Cardiac muscle cell (in vitro differentiated cells and primary cell): Measurements from ENCODE around the gene MYO1F. TPM values are rescaled to one million over a fixed set of nuclear protein-coding genes. Genes with fewer than 3 reads are reported as not detected.

Experiments
- DNase-seq, 2 donors: peaks; one replicate each; pipeline versions ENCODE4 v3.0.0 to v3.0.0-alpha.2; 2010 to 2017; ENCODE audit warnings: low read depth in 1 of 2, low spot score in 1 of 2
- H3K27ac ChIP-seq: fragments of 200-600 bp; sonication (generic); 2 replicates; pipeline ENCODE4 v1.5.1; 2016
- H3K27me3 ChIP-seq: fragments of 200-600 bp; sonication (generic); 2 replicates; pipeline ENCODE4 v1.6.0; 2016; ENCODE audit warnings: control low read depth
- H3K36me3 ChIP-seq: fragments of 200-600 bp; sonication (generic); 2 replicates; pipeline ENCODE4 v1.5.1; 2016; ENCODE audit warnings: control low read depth
- H3K4me1 ChIP-seq: fragments of 200-600 bp; sonication (generic); 2 replicates; pipeline ENCODE4 v1.8.1; 2017; ENCODE audit warnings: low read depth, mild to moderate bottlenecking, mixed run types
- H3K4me3 ChIP-seq: fragments of 200-600 bp; sonication (generic); 2 replicates; pipeline ENCODE4 v1.5.1; 2016; ENCODE audit warnings: mild to moderate bottlenecking
- H3K9me3 ChIP-seq: fragments of 200-600 bp; sonication (generic); 2 replicates; pipeline ENCODE4 v1.5.1; 2017; ENCODE audit warnings: low read depth, mild to moderate bottlenecking, control low read depth
- polyA plus RNA-seq: library from polyadenylated mRNA; unstranded; fragments of >200 nt; fragmentation: Nextera tagmentation; extraction: Ambion mirVana; gene quantifications from 2 replicates; pipeline ENCODE4 v1.2.1, GENCODE V29; 2016
- total RNA-seq: library from RNA; depleted of rRNA; stranded (reverse); fragments of >200 nt; gene quantifications from 2 replicates; pipeline ENCODE4 v1.2.3, GENCODE V29; 2016
- TF ChIP-seq, protein P1 (sequence below): IDR thresholded peaks from 2 replicates; pipeline ENCODE4 v1.5.1; 2012; ENCODE audit warnings: low read depth, mild to moderate bottlenecking, low read length

Gene MYO1F
- total and polyA plus RNA-seq, 2 experiments from 2014 or later = 0.03 to 1.5 TPM

DNA sequence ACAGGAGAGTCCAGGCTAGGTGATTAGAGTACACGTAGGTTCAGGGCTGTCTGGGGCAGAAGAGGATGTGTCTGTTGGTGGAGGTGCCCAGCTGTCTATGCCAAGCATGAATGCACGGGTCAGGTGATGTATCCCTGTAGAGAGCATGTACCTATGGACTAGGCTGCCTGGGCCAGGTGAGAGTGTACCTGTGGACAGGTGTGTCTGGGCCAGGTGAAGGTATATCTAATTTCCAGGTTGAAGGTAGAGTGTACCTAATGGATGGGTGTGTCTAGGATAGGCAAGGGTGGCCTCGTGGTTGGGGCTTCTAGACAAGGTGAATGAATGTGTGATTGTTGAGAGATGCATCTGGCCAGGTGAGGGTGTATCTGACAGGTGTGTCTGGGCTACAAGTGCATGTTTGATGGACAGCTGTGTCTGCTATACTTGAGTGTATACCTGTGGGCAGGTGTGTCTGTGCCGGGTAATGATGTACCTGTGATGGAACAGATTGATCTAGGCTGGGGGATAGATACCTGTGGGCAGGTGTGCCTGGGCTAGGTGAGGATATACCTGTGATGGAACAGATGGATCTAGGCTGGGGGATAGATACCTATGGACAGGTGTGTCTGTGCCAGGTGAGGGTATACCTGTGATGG is 47.8 kb downstream of the MYO1F start:
- H3K9me3 ChIP-seq = no peaks in the 10 kb centered on the region
- DNase-seq = no peak
- no peaks in the 10 kb centered on the region for H3K27me3 ChIP-seq
- H3K4me3 ChIP-seq = no peak overlapping the region
- no peaks in the 10 kb centered on the region for H3K36me3 ChIP-seq
- TF ChIP-seq, protein P1, sequence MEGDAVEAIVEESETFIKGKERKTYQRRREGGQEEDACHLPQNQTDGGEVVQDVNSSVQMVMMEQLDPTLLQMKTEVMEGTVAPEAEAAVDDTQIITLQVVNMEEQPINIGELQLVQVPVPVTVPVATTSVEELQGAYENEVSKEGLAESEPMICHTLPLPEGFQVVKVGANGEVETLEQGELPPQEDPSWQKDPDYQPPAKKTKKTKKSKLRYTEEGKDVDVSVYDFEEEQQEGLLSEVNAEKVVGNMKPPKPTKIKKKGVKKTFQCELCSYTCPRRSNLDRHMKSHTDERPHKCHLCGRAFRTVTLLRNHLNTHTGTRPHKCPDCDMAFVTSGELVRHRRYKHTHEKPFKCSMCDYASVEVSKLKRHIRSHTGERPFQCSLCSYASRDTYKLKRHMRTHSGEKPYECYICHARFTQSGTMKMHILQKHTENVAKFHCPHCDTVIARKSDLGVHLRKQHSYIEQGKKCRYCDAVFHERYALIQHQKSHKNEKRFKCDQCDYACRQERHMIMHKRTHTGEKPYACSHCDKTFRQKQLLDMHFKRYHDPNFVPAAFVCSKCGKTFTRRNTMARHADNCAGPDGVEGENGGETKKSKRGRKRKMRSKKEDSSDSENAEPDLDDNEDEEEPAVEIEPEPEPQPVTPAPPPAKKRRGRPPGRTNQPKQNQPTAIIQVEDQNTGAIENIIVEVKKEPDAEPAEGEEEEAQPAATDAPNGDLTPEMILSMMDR = no peak
- no peak overlapping the region for H3K27ac ChIP-seq
- no peaks in the 10 kb centered on the region for H3K4me1 ChIP-seq

DNA sequence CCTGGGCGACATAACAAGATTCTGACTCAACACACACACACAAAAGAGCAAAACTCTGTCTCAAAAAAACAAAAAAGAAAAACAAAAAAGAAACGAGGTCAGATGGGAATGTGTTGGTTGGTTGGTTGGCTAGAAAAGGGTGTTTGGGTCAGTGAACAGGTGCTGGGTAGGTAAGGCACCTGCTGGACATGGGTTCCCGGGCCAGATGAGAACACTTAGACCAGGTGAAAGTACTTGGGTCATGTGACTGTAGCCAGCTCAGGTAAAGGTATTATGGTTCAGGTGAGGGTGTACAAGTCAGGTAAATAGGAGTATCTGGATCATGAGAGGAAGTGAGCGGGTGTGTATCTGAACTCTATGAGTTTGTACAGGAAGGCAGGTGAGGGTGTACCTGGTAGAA is 48.7 kb downstream of the MYO1F start:
- H3K27ac ChIP-seq = no peak overlapping the region
- no peaks in the 10 kb centered on the region for H3K4me1 ChIP-seq
- no peaks in the 10 kb centered on the region for H3K9me3 ChIP-seq
- H3K36me3 ChIP-seq = no peaks in the 10 kb centered on the region
- TF ChIP-seq, protein P1 = no peak
- DNase-seq = peak in 1 of 2 donors; percentile 11
- no peak overlapping the region for H3K4me3 ChIP-seq
- no peaks in the 10 kb centered on the region for H3K27me3 ChIP-seq

DNA sequence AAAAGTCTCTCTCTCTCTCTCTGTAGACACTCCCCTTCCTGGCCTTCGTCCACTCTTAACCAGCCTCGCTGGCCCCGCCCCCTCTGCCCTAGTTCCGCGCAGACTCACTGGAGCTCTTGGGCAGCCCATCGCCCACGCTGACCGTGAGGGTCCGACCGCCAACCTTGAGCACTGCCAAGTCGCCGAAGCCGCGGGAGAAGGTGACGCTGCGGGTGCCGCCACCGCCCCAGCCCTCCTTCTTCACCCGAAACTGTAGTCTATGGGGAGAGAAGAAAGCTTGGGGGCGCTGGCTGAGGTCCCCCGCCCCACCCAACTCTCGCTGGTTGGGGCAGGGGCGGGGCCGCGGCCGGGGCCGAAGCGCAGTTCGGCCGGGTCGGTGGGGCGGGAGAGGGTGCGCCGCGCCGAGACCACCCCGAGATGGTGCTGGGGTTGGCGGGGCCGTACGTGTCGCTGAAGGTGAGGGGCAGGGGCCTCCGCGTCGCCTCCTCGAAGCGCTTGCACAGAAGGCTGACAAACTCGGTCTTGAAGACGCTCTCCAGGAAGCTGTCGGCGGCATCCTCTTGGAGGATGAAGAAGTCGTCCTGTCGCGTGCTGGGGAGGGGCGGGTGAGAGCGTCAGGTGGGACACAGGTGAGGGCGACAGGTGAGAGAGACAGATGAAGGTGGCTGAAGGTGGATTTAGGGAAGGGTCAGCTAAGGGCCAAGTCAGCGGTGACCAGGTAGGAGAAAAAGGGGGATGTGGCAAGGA is 50.7 kb downstream of the MYO1F start:
- TF ChIP-seq, protein P1 = no peak
- Histone ChIP-seq H3K27me3 (no peaks in the 10 kb centered on the region), H3K4me1 (no peaks in the 10 kb centered on the region), H3K4me3 (peak overlapping the region; percentile 78), H3K9me3 (no peaks in the 10 kb centered on the region), H3K36me3 (no peaks in the 10 kb centered on the region), H3K27ac (peak overlapping the region; percentile 98)
- DNase-seq = peak; percentile 95 to 97

DNA sequence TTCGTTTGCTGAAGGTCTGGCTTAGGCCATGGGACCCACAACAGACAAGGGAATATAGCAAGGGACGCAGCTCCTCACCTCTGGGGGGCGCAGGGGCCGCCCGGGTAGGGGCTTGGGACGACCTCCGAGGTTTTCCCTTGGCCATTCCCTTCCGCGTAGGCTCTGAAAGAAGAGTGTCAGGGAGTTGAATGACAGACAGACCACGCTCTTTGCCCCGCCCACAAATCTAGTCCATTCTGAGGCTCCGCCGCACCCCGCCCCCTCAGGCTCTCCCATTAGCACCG is 51.9 kb downstream of the MYO1F start:
- Histone ChIP-seq H3K4me3 (no peak overlapping the region), H3K27ac (peak overlapping the region; percentile 76), H3K36me3 (no peaks in the 10 kb centered on the region), H3K27me3 (no peaks in the 10 kb centered on the region), H3K4me1 (no peaks in the 10 kb centered on the region), H3K9me3 (no peaks in the 10 kb centered on the region)
- no peak for DNase-seq
- TF ChIP-seq, protein P1 = peak; percentile 31

GRCh38 chr19:8519388-8519787 is 57.9 kb downstream of the MYO1F start:
- Histone ChIP-seq H3K4me3 (no peak overlapping the region), H3K27ac (no peak overlapping the region), H3K27me3 (no peaks in the 10 kb centered on the region), H3K9me3 (no peaks in the 10 kb centered on the region), H3K36me3 (no peaks in the 10 kb centered on the region), H3K4me1 (no peaks in the 10 kb centered on the region)
- no peak for DNase-seq
- TF ChIP-seq, protein P1 = no peak
